Mucosa of descending colon (tissue), 3 donors: ENCODE data around the gene SPATC1L. TPM values are rescaled to one million over a fixed set of nuclear protein-coding genes. Genes with fewer than 3 reads are reported as not detected.
A peak's percentile ranks its signal among the peaks of the same experiment; 100 is the strongest.

Experiments used
- ATAC-seq: fragments of 200-7000 bp; cut with Tn5 transposase; one replicate; pipeline ENCODE4 v1.9.1; 2020; ENCODE audit warnings: mild to moderate bottlenecking, moderate library complexity
- DNase-seq, 3 donors: peaks; one replicate each; pipeline ENCODE4 v3.0.0-alpha.2; 2020
- H3K36me3 ChIP-seq: fragments of 200-600 bp; one replicate; pipeline ENCODE4 v1.8.0; 2021; ENCODE audit warnings: low read depth, mild to moderate bottlenecking
- H3K4me1 ChIP-seq: fragments of 200-600 bp; one replicate; pipeline ENCODE4 v1.8.0; 2021; ENCODE audit warnings: low read depth, mild to moderate bottlenecking
- H3K4me3 ChIP-seq: fragments of 200-600 bp; one replicate; pipeline ENCODE4 v1.8.0; 2021; ENCODE audit warnings: mild to moderate bottlenecking
- H3K9me3 ChIP-seq: fragments of 200-600 bp; one replicate; pipeline ENCODE4 v1.8.0; 2021; ENCODE audit warnings: mild to moderate bottlenecking
- intact Hi-C, 2 donors: fragments of 100-400 bp; cut with DNase I in 1 of 2; cut with micrococcal nuclease in 1 of 2; formaldehyde crosslinking; loops; one replicate each; pipeline versions ENCODE4 v1.11.0 to v1.11.1; 2022; cut with DNase I, micrococcal nuclease
- total RNA-seq, 3 donors: library from RNA; stranded (reverse); fragmentation: NEBNext Ultra II Directional in 2 of 3; extraction: Animal tissue kit (Norgen Biotek cat#: 25700) in 2 of 3; gene quantifications; one replicate each; pipeline versions ENCODE4 v1.2.1 to v1.2.4, GENCODE V29; 2021 to 2023
- TF ChIP-seq, protein P1 (sequence below): fragments of 200-600 bp; IDR thresholded peaks from one replicate; pipeline ENCODE4 v1.8.0; 2022; ENCODE audit warnings: antibody characterized with exemption, mild to moderate bottlenecking
- donor health status: DM: no; HTN: no; CAD: no; lungs with moderate emphysema.
- donor health status: DM: no; HTN: no; CAD: no.
- donor health status: DM: no; HTN: yes; CAD: no.

Gene SPATC1L
- total RNA-seq, 3 donors from 2014 or later = 4.6 to 10.9 (median 4.6) TPM

DNA sequence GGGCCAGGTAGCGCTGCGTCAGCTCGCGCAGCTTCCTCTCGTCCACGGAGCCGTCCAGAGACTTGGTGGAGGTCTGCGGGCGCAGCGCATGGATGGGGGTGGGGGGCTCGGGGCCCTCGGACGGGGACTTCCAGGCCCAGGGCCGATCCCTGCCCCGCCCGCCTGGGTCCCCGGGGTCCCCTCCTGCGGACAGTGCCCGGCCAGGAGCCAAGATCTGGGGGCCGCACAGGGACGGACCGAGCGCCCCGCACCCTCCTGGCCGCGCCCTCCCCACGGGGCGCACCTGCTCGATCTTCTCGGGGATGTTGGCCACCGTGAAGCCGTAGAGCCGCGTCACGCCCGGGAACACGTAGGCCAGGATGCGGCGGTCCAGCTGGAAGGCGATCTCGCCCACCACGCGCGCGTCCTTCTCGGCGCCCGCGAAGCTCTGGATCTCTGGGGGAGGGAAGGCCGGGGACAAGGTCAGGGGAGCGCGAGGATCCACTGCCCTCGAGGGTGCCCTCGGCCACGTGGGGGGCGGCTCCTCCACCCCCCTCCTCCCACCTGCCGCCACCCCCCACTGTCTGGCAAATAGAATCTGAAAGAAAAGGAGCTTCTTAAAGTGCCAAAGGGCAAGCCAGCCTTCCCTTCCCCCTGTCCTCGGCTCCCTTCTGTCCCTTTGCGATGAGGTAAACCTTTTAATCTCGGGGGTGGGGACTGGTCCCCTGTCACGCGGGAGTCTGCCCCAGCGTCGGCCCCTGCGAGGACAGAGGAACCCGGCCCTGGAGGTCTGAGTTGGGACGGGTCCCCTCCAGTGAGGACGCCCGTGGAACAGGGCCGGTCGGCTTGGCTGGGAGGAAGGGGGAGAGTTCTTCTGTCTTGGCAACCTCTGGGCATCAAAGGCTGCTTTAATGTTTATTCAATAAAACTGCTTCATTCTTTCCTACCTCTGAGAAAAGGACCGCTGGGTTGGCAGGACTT lies 22.3 kb downstream of the SPATC1L start:
- no peak for ATAC-seq
- no peaks in the 10 kb centered on the region for H3K4me1 ChIP-seq
- TF ChIP-seq, protein P1, sequence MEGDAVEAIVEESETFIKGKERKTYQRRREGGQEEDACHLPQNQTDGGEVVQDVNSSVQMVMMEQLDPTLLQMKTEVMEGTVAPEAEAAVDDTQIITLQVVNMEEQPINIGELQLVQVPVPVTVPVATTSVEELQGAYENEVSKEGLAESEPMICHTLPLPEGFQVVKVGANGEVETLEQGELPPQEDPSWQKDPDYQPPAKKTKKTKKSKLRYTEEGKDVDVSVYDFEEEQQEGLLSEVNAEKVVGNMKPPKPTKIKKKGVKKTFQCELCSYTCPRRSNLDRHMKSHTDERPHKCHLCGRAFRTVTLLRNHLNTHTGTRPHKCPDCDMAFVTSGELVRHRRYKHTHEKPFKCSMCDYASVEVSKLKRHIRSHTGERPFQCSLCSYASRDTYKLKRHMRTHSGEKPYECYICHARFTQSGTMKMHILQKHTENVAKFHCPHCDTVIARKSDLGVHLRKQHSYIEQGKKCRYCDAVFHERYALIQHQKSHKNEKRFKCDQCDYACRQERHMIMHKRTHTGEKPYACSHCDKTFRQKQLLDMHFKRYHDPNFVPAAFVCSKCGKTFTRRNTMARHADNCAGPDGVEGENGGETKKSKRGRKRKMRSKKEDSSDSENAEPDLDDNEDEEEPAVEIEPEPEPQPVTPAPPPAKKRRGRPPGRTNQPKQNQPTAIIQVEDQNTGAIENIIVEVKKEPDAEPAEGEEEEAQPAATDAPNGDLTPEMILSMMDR = no peak
- peak in 1 of 3 donors; percentile 38 for DNase-seq
- intact Hi-C loops = no loop called here
- no peaks in the 10 kb centered on the region for H3K36me3 ChIP-seq
- H3K9me3 ChIP-seq = no peaks in the 10 kb centered on the region
- H3K4me3 ChIP-seq = no peak overlapping the region

DNA sequence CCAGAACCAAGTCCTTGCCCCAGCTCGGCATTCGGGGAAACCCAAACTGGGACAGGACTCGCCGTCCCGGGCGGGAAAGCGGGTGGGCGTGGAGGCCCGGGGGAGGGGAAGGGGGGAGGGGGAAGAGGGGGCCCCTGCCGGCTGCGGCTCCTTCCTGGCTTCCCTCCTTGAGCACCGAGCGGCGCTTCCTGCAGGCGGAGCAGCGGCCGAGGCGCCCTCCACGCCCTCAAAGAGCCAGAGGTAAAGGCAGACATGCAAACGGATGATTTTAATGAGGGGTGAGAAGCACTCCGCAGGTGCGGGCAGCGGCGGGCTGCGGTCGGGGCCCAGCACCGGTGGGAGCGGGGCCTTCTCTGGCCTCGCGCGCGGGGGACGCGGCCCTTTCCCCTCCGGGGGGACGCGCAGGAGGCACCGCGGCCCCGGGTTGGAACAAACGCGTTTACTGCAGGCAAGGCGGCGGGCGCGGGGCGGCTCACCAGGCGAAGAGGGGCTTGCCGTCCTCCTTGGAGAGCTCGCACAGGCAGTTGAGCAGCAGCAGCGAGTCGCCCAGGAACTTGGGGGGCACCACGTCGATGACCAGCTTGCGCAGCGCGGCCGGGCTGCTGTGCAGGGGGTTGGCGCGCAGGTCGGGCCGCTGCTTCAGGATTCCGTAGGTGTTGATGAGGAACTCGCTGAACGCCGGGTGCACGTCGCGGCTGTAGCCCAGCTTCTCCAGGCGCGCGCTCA lies 23.2 kb downstream of the SPATC1L start:
- no peaks in the 10 kb centered on the region for H3K9me3 ChIP-seq
- intact Hi-C loops = no loop called here
- peak in 2 of 3 donors; percentile 20 to 31 for DNase-seq
- TF ChIP-seq, protein P1 = no peak
- no peaks in the 10 kb centered on the region for H3K4me1 ChIP-seq
- H3K4me3 ChIP-seq = no peak overlapping the region
- no peak for ATAC-seq
- no peaks in the 10 kb centered on the region for H3K36me3 ChIP-seq

DNA sequence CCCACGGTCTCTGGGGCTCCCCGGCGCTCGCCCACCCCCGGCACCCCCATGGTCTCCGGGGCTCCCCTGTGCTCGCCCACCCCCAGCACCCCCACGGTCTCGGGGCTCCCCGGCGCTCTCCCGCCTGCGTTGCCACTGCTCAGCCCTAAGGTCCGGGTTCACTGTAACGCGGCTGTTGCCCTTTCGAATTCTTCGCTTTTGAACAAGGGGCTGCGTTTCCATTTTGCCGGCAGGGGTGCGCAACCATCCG lies 23.7 kb downstream of the SPATC1L start:
- Histone ChIP-seq H3K4me3 (no peak overlapping the region), H3K9me3 (no peaks in the 10 kb centered on the region), H3K4me1 (no peaks in the 10 kb centered on the region), H3K36me3 (no peaks in the 10 kb centered on the region)
- intact Hi-C loops = no loop called here
- DNase-seq = peak in 1 of 3 donors; percentile 13
- no peak for ATAC-seq
- TF ChIP-seq, protein P1 = no peak

DNA sequence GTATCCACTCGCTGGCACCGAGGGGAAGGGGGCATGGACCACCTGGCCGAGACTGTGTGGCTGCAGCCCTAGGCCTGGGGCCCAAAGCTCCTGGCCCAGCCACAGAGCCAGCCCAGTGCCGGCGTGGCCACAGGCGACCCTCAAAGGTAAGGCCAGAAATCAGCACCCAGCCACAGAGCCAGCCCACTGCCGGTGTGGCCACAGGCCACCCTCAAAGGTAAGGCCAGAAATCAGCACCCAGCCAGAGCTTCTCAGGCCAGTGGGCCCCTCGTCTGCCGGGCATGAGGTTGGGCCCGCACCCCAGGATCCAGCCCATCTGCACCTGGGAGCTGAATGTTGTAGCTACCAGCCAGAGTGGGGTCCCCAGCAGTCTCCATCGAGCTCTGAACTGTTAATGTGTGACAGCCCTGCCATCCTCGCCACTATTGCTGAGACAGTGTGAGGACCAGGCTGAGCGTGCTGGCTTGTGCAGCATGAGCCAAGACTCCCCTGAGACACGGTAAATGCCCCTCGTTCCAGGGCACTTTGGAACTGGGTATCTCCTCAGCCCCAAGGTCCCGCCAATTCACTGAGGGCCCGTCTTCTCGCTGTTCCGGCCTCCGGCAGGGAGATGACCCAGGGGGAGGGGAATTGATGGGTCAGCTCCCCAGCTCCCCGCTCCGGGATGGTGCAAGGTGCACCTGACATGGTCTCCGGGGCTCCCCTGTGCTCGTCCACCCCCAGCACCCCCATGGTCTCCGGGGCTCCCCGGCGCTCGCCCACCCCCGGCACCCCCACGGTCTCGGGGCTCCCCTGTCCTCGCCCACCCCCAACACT lies 24.2 kb downstream of the SPATC1L start:
- intact Hi-C loops = no loop called here
- peak in 1 of 3 donors; percentile 12 for DNase-seq
- Histone ChIP-seq H3K4me3 (no peak overlapping the region), H3K36me3 (no peaks in the 10 kb centered on the region), H3K4me1 (no peaks in the 10 kb centered on the region), H3K9me3 (no peaks in the 10 kb centered on the region)
- ATAC-seq = no peak
- TF ChIP-seq, protein P1 = no peak

DNA sequence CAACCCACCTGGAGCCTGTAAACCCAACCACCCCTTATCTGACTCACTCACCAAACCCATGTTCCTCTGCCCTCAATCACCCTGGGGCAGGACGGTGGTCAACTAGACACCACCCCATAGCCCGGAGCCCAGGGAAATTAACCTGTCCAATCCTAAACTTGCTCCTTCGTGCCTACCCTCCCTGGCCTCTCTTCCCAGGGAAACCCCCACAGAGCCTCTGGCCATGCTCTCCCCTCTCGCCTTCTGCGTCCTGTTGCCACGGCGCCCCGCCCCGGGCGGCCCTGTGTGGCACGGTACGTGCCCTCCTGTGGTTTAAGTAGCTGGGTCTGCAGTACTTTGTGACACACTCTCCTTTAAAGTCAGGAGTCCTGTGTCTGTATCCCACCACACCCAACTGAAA lies 24.9 kb downstream of the SPATC1L start:
- H3K4me3 ChIP-seq = no peak overlapping the region
- intact Hi-C loops = no loop called here
- TF ChIP-seq, protein P1 = no peak
- DNase-seq (peak in 1 of 3 donors; percentile 15), ATAC-seq (no peak)
- no peaks in the 10 kb centered on the region for H3K9me3 ChIP-seq
- H3K4me1 ChIP-seq = no peaks in the 10 kb centered on the region
- no peaks in the 10 kb centered on the region for H3K36me3 ChIP-seq
